DOHH2 (cell line): Measurements from ENCODE around the gene MYL9.

Experiments
- H3F3A ChIP-seq: fragments of 200-600 bp; sonication (generic), shearing (Covaris generic); 2 replicates; pipeline ENCODE4 v1.6.0; 2016; ENCODE audit warnings: antibody characterized with exemption, mild to moderate bottlenecking; ENCODE audit not compliant: control insufficient read depth, insufficient read depth
- H3K27ac ChIP-seq: fragments of 200-600 bp; sonication (generic); 2 replicates; pipeline ENCODE4 v1.5.1; 2014; ENCODE audit warnings: low read depth, mild to moderate bottlenecking, low read length, moderate library complexity
- H3K27me3 ChIP-seq: fragments of 200-600 bp; sonication (generic); 2 replicates; pipeline ENCODE4 v1.6.1; 2014; ENCODE audit warnings: mild to moderate bottlenecking, low read length, mixed read lengths; ENCODE audit not compliant: control insufficient read depth
- H3K36me3 ChIP-seq: fragments of 200-600 bp; sonication (generic); 2 replicates; pipeline ENCODE4 v1.6.1; 2014; ENCODE audit warnings: mild to moderate bottlenecking, low read length, moderate library complexity, mixed read lengths; ENCODE audit not compliant: control insufficient read depth
- H3K4me1 ChIP-seq: fragments of 200-600 bp; sonication (generic); 2 replicates; pipeline ENCODE4 v1.6.1; 2014; ENCODE audit warnings: mild to moderate bottlenecking, low read length, mixed read lengths; ENCODE audit not compliant: control insufficient read depth
- H3K4me2 ChIP-seq: fragments of 200-600 bp; sonication (generic); 2 replicates; pipeline ENCODE4 v1.6.0; 2014; ENCODE audit warnings: mild to moderate bottlenecking, low read length, moderate library complexity
- H3K4me3 ChIP-seq: fragments of 200-600 bp; sonication (generic); 2 replicates; pipeline ENCODE4 v1.5.1; 2014; ENCODE audit warnings: mild to moderate bottlenecking, low read length, mixed read lengths
- H3K79me2 ChIP-seq: fragments of 200-600 bp; sonication (generic); 2 replicates; pipeline ENCODE4 v1.6.1; 2014; ENCODE audit warnings: mild to moderate bottlenecking, low read length, mixed read lengths; ENCODE audit not compliant: control insufficient read depth
- H3K9me2 ChIP-seq: fragments of 200-600 bp; sonication (generic); replicated peaks from 2 replicates; pipeline ENCODE4 v1.6.1; 2014; ENCODE audit warnings: mild to moderate bottlenecking, low read length, mixed read lengths; ENCODE audit not compliant: control insufficient read depth
- H3K9me3 ChIP-seq: fragments of 200-600 bp; sonication (generic); 2 replicates; pipeline ENCODE4 v1.6.1; 2014; ENCODE audit warnings: antibody characterized with exemption, low read length, mixed read lengths; ENCODE audit not compliant: control insufficient read depth, insufficient read depth
- H4K20me1 ChIP-seq: fragments of 200-600 bp; sonication (generic); 2 replicates; pipeline ENCODE4 v1.6.0; 2014; ENCODE audit warnings: low read depth, mild to moderate bottlenecking, antibody characterized with exemption, low read length, moderate library complexity; ENCODE audit not compliant: control insufficient read depth, insufficient read depth
- CTCF ChIP-seq: fragments of 200-600 bp; sonication (generic); IDR thresholded peaks from one replicate; pipeline ENCODE4 v1.5.1; 2014; ENCODE audit warnings: antibody characterized with exemption, mild to moderate bottlenecking, low read depth, low read length; ENCODE audit not compliant: poor library complexity, severe bottlenecking
- EZH2phosphoT487 ChIP-seq: fragments of 200-600 bp; sonication (generic); IDR thresholded peaks from 2 replicates; pipeline ENCODE4 v1.6.1; 2017; ENCODE audit warnings: borderline replicate concordance, mild to moderate bottlenecking, antibody characterized with exemption, low read length, moderate library complexity, mixed read lengths

The MYL9 gene

GRCh38 chr20:36528875-36529417 lies 12.4 kb upstream of the MYL9 start:
- no peak overlapping the region for H3K4me2 ChIP-seq
- no peaks in the 10 kb centered on the region for H3F3A ChIP-seq
- H3K79me2 ChIP-seq: no peaks in the 10 kb centered on the region
- no peak overlapping the region for H3K4me3 ChIP-seq
- no peak overlapping the region for H3K27ac ChIP-seq
- H4K20me1 ChIP-seq: 0 out of 2 replicates have a peak, but pooled peaks cover under 1% of the 10 kb centered on the region
- no peaks in the 10 kb centered on the region for H3K9me2 ChIP-seq
- H3K9me3 ChIP-seq: no peaks in the 10 kb centered on the region
- H3K36me3 ChIP-seq: peaks cover 19% of the 10 kb centered on the region
- TF ChIP-seq EZH2phosphoT487: no peak
- no peak for TF ChIP-seq CTCF
- peaks cover 2% of the 10 kb centered on the region for H3K4me1 ChIP-seq
- no peaks in the 10 kb centered on the region for H3K27me3 ChIP-seq

GRCh38 chr20:36532388-36532787 lies 8.9 kb upstream of the MYL9 start:
- Histone ChIP-seq H3K36me3 (peaks cover 1% of the 10 kb centered on the region; the same call in 1 of the 2 replicates), H3K4me3 (no peak overlapping the region), H3K9me2 (no peaks in the 10 kb centered on the region), H4K20me1 (no peaks in the 10 kb centered on the region), H3K27me3 (no peaks in the 10 kb centered on the region), H3F3A (no peaks in the 10 kb centered on the region), H3K9me3 (no peaks in the 10 kb centered on the region), H3K79me2 (no peaks in the 10 kb centered on the region), H3K27ac (no peak overlapping the region), H3K4me1 (peaks cover 6% of the 10 kb centered on the region; the same call in 1 of the 2 replicates), H3K4me2 (no peak overlapping the region)
- TF ChIP-seq EZH2phosphoT487: no peak
- TF ChIP-seq CTCF: no peak

- Histone ChIP-seq H3K4me3 (no peak overlapping the region), H3F3A (no peaks in the 10 kb centered on the region), H3K36me3 (no peaks in the 10 kb centered on the region; the same call in 1 of the 2 replicates), H3K4me2 (no peak overlapping the region), H3K27ac (no peak overlapping the region), H4K20me1 (no peaks in the 10 kb centered on the region), H3K27me3 (no peaks in the 10 kb centered on the region), H3K9me2 (no peaks in the 10 kb centered on the region), H3K9me3 (no peaks in the 10 kb centered on the region), H3K4me1 (peaks cover 6% of the 10 kb centered on the region; the same call in 1 of the 2 replicates), H3K79me2 (no peaks in the 10 kb centered on the region)
- TF ChIP-seq CTCF (no peak), EZH2phosphoT487 (no peak)
These were observed 8.5 kb upstream of the MYL9 start for GRCh38 chr20:36532822-36533221.
